HG03025 (cell line): ENCODE measurements around the gene MRPL43.
A peak's percentile ranks its signal among the peaks of the same experiment; 100 is the strongest.
"Not testable (repeated sequence)": the region's sequence is repeated elsewhere in the genome, so short reads cannot be mapped to it uniquely, and the experiment has no call there.

Experiments
- ATAC-seq: cut with Tn5 transposase; IDR thresholded peaks from one replicate; pipeline ENCODE4 v1.9.1; 2021; ENCODE audit warnings: mild to moderate bottlenecking, moderate library complexity; ENCODE audit not compliant: unreplicated experiment, low FRiP score

The MRPL43 gene

GRCh38 chr10:100986952-100987684, at the start of gene MRPL43, which contains the start of gene TWNK:
Gene MRPL43, minus strand, starts transcription at chr10:100987497. Its CDS starts 54 bp downstream, at chr10:100987443.
Gene TWNK, plus strand, starts transcription at chr10:100987543. Its CDS starts 668 bp downstream, at chr10:100988211.
- ATAC-seq = peak; percentile 67

GRCh38 chr10:101036726-101037125, 49.4 kb upstream of the MRPL43 start:
- no peak for ATAC-seq

DNA sequence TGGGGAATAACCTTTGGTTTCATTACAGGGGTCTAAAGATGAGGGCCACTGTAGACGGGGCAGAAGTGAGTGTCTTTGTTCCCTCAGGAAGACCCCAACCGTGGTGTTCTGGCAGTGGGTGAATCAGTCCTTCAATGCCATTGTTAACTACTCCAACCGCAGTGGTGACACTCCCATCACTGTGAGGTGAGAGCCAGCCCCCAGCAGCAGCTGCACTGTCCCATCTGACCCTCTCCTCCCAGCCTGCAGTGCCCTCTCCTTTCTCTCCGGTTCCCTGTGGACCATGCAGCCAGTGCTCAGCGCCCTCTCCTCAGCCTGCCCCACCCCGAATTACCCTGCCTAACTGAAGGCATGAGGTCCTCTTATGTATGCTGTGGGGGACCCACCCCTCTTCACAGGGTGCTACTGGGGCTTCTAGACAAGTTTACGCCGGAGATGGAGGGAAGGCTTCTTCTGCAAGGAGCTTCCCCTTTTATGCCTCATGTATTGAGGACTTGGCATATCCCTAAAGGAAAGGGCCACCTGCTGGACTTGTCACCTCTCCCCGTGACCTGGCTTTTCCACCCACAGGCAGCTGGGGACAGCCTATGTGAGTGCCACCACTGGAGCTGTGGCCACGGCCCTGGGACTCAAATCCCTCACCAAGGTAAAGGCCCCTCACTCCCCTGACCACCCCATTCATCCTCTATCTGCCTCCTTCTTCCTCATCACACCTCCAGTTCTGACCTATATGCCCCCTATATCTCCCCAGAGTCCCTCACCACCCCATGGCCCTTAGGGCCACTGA, 48.8 kb upstream of the MRPL43 start:
- no peak for ATAC-seq

GRCh38 chr10:101035314-101035713, 48.0 kb upstream of the MRPL43 start:
- no peak for ATAC-seq

DNA sequence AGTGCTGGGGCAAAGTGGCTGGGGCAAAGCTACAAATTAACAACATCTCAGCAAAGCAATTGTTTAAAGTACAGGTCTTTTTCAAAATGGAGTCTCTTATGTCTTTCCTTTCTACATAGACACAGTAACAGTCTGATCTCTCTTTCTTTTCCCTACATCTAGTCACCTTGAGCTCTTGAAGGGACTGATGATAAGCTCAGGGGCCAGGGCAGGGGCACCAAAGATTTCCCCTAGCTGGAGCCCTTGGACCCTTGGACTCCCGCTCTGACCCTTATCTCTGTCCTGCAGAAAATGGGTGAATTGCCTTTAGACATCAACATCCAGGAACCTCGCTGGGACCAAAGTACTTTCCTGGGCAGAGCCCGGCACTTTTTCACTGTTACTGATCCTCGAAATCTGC, 47.1 kb upstream of the MRPL43 start:
- ATAC-seq = not testable (repeated sequence)

DNA sequence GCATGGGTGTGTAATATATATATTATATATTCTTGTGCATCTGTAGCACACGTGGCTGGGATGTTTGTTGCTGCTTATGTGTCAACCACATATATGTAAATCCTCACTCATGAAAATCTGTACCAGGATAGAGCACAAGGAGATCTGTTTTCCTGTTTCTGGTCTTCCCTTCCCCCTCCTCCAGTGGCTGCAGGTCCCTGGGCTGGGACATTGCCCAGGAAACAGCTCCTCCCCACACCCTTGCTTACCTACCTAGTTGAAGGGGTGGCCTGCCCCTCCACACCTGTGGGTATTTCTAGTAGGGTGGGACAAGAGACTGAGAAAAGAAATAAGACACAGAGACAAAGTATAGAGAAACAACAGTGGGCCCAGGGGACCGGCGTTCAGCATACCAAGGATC, 46.0 kb upstream of the MRPL43 start:
- no peak for ATAC-seq

- ATAC-seq = no peak
Measured at GRCh38 chr10:101032637-101033224, 45.4 kb upstream of the MRPL43 start.

GRCh38 chr10:101031796-101032636, 44.7 kb upstream of the MRPL43 start:
- no peak for ATAC-seq

DNA sequence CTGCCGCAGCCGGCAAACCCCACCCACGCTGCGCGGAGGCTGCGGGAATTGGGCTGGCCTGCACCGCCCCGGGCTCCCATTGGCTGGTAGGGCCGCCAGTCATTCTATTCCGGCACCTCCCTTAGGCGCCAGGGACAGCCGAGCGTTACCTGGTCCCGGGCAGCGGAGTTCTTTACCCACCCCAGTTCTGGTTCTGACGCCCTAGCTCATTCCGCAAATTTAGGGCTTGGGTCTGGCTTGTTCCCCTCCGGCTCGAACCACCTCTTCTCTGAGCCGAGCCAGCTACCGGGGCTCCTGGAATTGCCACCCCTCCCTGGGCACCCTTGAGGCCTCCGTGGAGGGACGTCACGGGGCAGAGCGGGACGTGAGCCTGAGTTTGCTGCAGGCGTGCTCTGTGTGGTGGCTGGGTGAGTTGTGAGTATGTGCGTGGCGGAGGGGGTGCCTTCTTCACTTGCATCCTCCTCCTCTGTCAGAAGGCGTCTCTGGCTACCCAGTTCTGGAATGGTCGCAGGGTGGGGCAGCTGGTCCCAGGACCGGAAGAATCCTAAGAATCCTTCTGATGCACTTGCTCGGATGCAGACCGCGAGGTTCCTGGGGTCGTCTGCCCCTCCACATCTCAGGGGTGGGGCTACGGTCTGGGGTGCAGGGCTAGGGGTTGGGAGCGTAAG, 44.0 kb upstream of the MRPL43 start, which contains the start of the genes PDZD7 and SFXN3:
Gene PDZD7 (minus strand): TSS at position 2 of the 668 bp plus-strand sequence. CDS start 910 bp downstream, outside the sequence.
Gene SFXN3 (plus strand): TSS at position 107 of the 668 bp plus-strand sequence. CDS start 3,461 bp downstream, outside the sequence.
- ATAC-seq = peak; percentile 81

DNA sequence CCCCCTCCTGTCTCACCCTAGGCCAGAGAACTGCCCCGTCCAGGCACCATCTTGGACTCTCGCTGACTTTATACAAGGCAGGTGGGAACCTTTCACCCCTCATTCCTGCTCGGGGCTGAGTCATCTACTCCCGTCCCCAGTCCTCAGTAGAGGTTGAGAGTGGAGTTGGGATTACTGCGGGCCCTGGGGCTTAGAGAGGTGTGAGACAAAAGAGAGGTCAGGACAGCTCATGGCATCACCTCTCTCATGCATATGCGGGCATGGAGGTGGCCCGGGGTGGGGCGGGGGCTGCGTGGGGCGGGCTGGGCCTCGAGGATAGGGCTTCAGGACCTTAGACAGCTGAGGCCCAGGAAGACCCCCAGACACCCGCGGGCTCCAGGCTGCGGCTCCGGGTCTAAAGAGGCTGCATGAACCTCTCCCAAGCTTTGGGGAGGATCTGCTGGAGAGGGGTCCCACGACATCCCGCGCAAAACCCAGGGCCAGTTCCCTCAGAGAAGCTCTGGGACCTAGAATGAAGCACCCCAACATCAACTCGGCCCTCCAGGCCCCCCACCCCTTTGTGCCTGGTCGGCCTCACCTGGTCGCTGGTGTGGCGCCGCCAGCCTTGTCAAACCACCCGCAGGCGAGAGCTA, 43.3 kb upstream of the MRPL43 start:
- ATAC-seq = no peak

DNA sequence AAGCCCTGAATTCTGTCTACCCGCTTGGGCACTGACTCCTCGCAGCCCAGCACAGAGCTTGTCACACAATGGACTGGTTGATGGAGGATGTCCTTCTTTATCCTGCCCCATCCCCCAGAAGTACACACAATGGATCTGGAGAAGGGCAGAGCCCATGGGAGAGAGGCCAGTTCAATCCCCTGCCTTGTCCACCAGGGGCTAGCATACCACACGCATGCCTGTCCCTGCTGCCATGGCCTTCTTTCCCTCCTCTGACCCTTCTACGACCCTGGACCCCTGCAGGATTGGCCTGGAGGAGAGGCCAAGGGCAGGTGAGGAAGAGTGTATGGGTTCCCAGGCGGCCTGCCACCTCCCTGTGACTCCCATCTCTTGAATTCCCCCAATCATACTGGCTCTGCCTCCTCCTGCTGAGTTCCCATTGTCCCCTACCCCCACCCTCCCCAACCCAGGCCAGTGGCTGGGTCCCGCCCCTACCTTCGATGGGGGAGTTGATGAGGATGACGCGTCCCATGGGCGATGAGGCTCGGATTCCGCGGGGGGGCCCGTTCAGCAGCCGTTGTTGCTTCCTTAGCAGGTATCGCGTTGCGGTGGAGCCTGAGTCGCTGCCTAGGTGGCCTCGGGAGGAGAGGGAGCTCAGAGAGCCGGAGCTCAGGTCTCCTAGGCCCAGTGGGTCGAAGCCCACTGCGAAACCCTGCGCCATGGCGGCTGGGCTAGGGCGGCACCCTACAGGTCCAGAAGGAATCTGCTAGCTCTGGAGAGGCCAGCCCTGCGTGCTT, 42.4 kb upstream of the MRPL43 start:
- no peak for ATAC-seq

- ATAC-seq = no peak
Measured at GRCh38 chr10:101028446-101029337, 41.4 kb upstream of the MRPL43 start.

- ATAC-seq = no peak
Measured at GRCh38 chr10:101027106-101027720, 39.9 kb upstream of the MRPL43 start.

GRCh38 chr10:101022967-101023705, 35.8 kb upstream of the MRPL43 start:
- ATAC-seq = no peak

- no peak for ATAC-seq
Measured at GRCh38 chr10:101021692-101022251, 34.5 kb upstream of the MRPL43 start.

- no peak for ATAC-seq
Measured at GRCh38 chr10:101021239-101021638, 33.9 kb upstream of the MRPL43 start.
